GM11168 (cell line): Measurements from ENCODE around the gene SHB.

Source experiments
- in situ Hi-C: fragments of 300-500 bp; cut with MboI; formaldehyde crosslinking; loops from one replicate; pipeline ENCODE4 v1.12.0; 2022; ENCODE audit warnings: low sequenced_read_pairs; ENCODE audit not compliant: unreplicated experiment

Gene SHB

DNA sequence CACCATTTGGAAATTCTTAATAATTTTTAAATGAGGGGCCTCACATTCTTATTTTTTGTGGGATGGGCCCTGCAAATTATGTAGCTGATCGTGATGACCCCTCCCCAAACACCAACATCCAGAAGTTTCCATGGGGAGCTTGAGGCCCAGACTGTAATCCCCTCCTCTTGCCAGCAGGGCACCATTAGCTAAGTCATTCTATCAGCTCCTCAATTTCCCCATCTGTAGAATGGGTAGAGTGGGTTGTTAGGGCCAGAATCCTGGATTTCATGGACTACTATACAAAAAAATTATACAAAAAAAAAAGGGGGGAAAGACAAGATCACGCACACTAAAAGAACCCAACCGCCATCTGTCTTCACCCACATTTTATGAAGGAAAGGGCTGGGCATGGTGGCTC is 38.4 kb downstream of the SHB start:
- in situ Hi-C loops = no loop called here

DNA sequence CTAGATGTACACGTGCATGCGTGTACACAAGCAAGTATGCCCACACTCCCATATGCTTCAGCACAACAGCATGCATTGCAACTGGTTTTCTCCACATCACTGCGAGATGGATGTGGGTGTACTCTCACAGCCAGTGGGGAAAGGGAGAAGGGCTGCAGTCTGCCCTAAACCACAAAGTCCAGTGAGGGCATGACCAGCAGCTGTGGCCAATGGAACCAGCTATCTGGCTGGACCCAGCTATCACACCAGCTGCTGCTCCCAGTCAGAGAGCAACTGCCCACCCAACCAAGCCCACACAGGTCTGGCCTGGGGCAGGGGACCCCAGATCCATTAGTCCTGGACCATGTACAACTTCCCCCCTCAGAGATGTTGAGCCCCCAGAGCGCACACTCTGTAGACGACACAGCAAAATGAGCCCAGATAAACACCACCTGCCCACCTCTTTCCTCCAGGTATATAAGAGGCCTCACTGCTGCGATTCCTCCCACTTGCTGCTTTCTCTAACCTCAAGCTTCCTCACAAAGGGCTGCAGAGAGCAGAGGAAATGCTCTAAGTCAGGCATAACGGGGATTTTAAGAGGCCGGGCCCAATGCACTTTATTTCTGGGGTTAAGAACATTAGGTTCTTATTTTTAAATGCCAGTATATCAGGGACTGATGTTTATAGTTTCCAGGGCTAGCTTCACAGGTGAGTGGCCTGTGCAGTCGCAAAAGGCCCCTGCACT is 39.0 kb downstream of the SHB start:
- in situ Hi-C loops = no loop called here

- in situ Hi-C loops = no loop called here
Measured at GRCh38 chr9:38027714-38028113, 41.3 kb downstream of the SHB start.

- in situ Hi-C loops = no loop called here
Measured at GRCh38 chr9:38026840-38027527, 42.0 kb downstream of the SHB start.

GRCh38 chr9:38026021-38026809 is 42.8 kb downstream of the SHB start:
- in situ Hi-C loops = no loop called here

GRCh38 chr9:38025166-38025565 is 43.9 kb downstream of the SHB start:
- in situ Hi-C loops = no loop called here

GRCh38 chr9:38024036-38024681 is 44.9 kb downstream of the SHB start:
- in situ Hi-C loops = no loop called here

DNA sequence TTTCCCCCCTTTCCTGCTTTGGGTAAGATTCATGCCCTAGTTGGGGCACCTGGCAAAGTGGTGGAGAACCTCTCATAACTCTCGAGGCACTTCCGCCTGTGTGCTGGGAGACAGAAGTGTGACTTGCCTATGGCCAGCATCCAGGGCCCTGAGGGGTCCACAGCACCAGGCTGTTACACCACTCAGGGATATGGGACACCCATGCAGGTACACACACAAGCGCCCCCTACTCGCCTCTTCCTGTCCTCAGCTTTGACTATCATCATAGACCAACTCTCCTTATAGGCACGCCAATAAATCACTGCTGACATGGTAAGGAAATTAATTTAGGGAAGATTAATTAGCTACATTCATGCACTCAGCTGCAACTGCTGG is 45.4 kb downstream of the SHB start:
- in situ Hi-C loops = no loop called here

DNA sequence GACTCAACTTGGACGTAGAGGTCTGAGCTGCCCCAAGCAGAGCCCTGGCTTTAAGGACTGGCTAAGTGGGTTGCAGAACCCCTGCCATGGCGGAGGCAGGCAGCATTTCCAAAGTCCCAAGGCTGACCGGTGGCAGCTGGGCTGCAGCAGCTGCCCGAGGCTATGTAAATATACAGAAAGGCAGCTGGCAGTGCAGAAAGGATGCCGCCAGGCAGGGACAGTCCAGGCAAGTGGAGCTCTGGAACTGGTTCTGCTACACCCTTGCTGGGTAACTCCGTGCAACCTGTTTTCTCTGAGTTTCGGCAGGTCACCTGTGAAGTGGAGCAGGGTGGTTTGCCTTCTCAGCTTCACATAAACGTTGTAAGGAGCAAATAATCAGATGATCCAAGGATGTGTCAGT is 46.0 kb downstream of the SHB start:
- in situ Hi-C loops = no loop called here

GRCh38 chr9:38022203-38022895 is 46.7 kb downstream of the SHB start:
- in situ Hi-C loops = no loop called here

DNA sequence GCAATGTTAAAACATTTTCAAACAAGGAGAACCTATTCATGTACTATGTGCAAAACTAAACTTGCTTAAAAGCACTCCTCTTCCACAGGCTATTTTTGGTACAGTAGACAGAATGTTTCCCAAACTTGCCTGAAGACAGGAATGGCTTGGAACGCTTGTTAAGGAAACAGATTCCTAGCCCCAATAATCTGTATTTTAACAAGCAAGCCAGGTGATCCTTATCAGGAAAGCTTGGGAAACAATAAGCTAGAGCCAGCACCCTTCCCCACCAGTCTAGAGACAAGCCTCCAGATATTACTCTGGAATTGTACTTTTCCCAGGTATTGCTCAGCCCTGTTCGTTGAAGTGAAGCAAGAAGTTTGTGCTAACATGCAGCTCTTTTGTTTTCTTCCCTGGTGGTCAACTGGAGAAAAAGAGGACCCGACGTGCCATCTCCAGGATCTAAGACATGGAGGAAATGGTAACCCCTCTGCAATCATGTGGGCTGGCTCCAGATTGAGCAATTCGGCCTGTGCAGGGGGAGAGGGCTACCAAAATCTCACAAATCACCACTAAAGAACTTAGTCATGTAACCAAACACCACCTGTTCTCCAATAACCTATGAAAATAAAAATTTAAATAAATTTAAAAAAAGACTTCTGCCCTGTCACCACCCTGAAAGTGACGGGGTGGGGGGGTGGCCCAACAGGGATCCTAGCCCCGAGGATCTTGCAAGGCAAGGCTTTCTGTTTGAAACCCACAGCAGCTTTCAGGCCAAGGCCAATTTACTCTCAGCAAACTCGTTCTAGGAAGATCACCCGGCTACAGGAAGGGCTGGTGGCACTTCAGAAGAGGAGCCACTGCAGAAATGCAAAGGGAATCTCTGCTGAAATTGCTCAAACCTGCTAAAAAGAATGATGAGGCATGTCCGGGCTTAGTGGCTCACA is 48.6 kb downstream of the SHB start:
- in situ Hi-C loops = no loop called here

DNA sequence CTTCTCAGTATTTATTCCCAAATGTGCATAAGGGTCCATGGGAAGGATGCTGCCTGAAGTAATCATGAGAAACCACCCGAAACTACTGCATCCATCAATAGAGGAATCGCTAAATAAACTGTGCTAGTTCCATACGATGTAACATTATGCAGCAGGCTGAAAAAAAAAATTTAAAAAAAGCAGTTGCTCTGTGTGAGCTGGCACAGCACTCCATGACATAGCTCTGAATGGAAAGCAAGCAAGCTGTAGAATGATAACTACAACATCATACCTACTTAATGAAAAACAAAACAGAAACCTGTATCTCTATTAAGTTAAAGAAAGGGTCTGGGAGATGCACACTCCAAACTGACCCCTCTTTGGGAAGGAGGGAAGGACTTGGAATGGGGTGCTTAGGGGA is 49.3 kb downstream of the SHB start:
- in situ Hi-C loops = no loop called here

GRCh38 chr9:38018958-38019602 is 49.9 kb downstream of the SHB start:
- in situ Hi-C loops = no loop called here

DNA sequence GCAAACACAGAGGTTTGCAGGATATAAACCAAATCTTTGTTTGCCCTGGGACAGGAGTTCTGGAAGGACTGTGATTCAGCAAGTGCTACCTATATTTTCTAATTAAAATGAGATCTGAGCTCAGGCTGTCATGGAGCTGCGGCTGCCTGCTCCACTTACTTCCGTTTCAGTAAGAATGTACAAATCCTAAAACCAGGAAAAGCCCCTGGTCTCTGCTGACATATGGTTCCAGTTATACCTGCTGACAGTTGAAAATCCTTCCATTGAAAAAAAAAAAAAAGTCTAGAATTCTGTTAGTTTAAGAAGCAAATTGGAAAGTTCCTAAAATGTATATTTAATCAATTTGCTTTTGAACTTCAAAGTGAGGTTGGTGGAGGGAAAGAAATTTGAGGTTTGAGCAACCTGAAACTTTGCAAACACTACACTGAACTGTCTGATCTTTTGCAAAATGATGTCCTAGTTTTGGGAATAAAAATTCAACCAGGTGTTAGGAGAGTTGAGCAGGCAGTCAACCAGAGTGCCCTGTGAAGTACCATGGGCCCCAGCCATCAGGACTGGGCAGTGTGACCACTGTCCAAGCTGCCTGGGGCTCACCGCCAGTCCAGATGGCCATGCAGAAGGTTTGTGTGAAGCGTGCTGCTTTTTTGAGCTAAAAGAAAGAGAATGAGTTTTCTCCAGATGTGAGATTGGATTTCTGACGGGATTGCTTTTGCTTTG is 50.6 kb downstream of the SHB start:
- in situ Hi-C loops = no loop called here

DNA sequence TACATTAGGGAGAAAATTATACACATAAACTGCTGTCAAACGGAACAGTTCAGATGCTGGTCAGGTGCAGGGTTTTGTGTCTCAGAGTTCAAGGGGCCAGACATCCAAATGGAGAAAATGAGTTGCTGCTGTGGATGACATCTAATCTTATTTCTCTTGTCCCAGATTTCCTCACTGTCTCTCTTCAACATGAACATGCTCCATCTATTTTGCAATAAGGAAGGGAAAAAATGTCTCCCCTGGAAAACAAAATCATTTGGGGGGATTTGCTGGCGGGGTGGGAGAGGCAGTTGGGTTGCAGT is 51.2 kb downstream of the SHB start:
- in situ Hi-C loops = no loop called here

DNA sequence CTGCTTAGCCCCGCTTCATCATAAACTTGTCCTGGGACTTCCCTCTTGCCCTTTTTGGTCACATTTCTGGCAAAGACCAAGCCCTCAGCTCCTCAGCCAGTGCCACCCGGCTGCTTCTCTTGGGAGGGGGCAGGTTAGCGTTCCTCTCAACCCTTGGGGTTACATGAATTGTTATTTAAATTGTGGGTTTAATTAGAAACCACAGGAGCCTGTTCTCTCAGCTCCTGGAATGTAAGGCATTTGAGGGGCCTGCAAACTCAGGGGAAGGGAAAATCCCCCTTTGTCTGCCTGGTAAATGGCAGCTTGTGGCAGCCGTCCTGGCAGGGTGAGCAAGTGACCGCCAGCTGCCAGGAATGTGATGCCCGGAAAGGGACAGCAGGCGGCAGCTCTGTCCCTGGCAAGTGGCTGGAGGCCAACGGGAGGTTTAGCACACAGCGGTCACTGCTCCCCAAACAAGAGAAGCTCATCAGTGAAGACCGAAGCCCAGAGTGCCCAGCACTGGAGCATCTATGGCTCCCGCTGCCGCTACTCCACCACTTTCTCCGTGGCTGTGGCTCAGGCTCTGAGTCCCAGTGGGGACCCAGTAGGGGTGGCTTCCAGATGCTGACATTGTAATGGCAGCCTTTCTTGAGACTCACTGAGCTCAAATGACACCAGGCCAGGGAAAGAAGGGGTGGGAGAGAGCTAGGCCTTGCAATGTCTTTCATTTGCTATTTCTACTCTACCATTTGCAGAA is 51.7 kb downstream of the SHB start:
- in situ Hi-C loops = no loop called here

GRCh38 chr9:38016375-38017135 is 52.5 kb downstream of the SHB start:
- in situ Hi-C loops = no loop called here
